K562 (cell line): ENCODE results near the gene CHCHD1. TPM values are rescaled to one million over a fixed set of nuclear protein-coding genes. Genes with fewer than 3 reads are reported as not detected.

ENCODE experiments used
- ADNP ChIP-seq: fragments of 200-800 bp; sonication (Bioruptor generic); IDR thresholded peaks from 2 replicates; pipeline ENCODE4 v1.6.1; 2016; ENCODE audit warnings: missing genetic modification characterization, missing compliant biosample characterization
- BCOR ChIP-seq: fragments of 450-650 bp; IDR thresholded peaks from 2 replicates; pipeline ENCODE4 v1.6.1; 2016
- DMBX1 ChIP-seq: fragments of 250-450 bp; sonication (Bioruptor Pico); IDR thresholded peaks from 2 replicates; pipeline ENCODE4 v1.8.0; 2022; ENCODE audit warnings: inconsistent platforms, mild to moderate bottlenecking, moderate library complexity, borderline replicate concordance
- E2F3 ChIP-seq: fragments of 250-450 bp; sonication (Bioruptor Pico); IDR thresholded peaks from 2 replicates; pipeline ENCODE4 v1.4.0; 2020; ENCODE audit warnings: mild to moderate bottlenecking
- ETV1 ChIP-seq: fragments of 450-650 bp; conservative IDR thresholded peaks from 2 replicates; pipeline ENCODE4 v1.6.1; 2016; ENCODE audit warnings: missing genetic modification characterization, control low read depth, low read depth, missing compliant biosample characterization
- HDAC2 ChIP-seq: fragments of 450-650 bp; IDR thresholded peaks from 2 replicates; pipeline ENCODE4 v1.6.1; 2016; ENCODE audit warnings: mild to moderate bottlenecking
- KDM1A ChIP-seq, 2 experiments: fragments of 450-650 bp; IDR thresholded peaks; 2 replicates each; pipeline ENCODE4 v1.6.1; 2016; ENCODE audit warnings: mild to moderate bottlenecking in 2 of 2
- MTA2 ChIP-seq: fragments of 450-650 bp; IDR thresholded peaks from 2 replicates; pipeline ENCODE4 v1.6.1; 2016; ENCODE audit warnings: low read depth
- NRF1 ChIP-seq, 2 experiments: fragments of 450-650 bp; IDR thresholded peaks in 1 of 2; conservative IDR thresholded peaks in 1 of 2; 2 replicates each; pipeline ENCODE4 v1.6.1; 2014; ENCODE audit warnings: mild to moderate bottlenecking in 2 of 2
- PTBP1 ChIP-seq: fragments of 200-400 bp; formaldehyde crosslinking; IDR thresholded peaks from 2 replicates; pipeline ENCODE4 v1.6.1; 2017; ENCODE audit warnings: low read depth, low read length
- RFX7 ChIP-seq: fragments of 250-450 bp; sonication (Bioruptor Pico); IDR thresholded peaks from 2 replicates; pipeline ENCODE4 v1.5.1; 2021; ENCODE audit warnings: mild to moderate bottlenecking
- SMARCB1 ChIP-seq: IDR thresholded peaks from 2 replicates; pipeline ENCODE4 v1.6.1; 2011; ENCODE audit warnings: improper control_type of control experiment, low read depth; ENCODE audit not compliant: insufficient read length
- ZKSCAN3 ChIP-seq: fragments of 250-450 bp; sonication (Bioruptor Pico); IDR thresholded peaks from 2 replicates; pipeline ENCODE4 v1.4.0; 2020
- ZNF263 ChIP-seq: sonication (generic); formaldehyde crosslinking; IDR thresholded peaks from 2 replicates; pipeline ENCODE4 v1.8.0; 2022; ENCODE audit warnings: mild to moderate bottlenecking, missing genetic modification reagents, borderline replicate concordance
- ZNF79 ChIP-seq: fragments of 250-450 bp; sonication (Bioruptor Pico); IDR thresholded peaks from 2 replicates; pipeline ENCODE4 v1.4.0; 2020; ENCODE audit warnings: low read depth, mild to moderate bottlenecking, moderate library complexity
- polyA plus RNA-seq, 8 experiments: library from polyadenylated mRNA; depleted of rRNA in 4 of 8; stranded (reverse) in 5 of 8; unstranded in 3 of 8; fragments of >200 nt; fragmentation: Nextera tagmentation in 2 of 8; fragmentation: Illumina TruSeq in 1 of 8; extraction: Ambion mirVana in 2 of 8; extraction: Trizol in 1 of 8; gene quantifications; 2 replicates each; pipeline versions ENCODE4 v1.2.1 to v1.2.3, GENCODE V29; 2011 to 2014; ENCODE audit warnings: inconsistent platforms in 1 of 8, missing spikeins in 1 of 8
- total RNA-seq, 7 experiments: library from RNA; depleted of rRNA in 6 of 7; stranded (reverse); fragments of >200 nt in 6 of 7; fragmentation: Illumina TruSeq in 2 of 7; extraction: Trizol in 2 of 7; gene quantifications; 2 replicates each; pipeline versions ENCODE4 v1.2.1 to v1.2.3, GENCODE V29; 2011 to 2021; ENCODE audit warnings: low replicate concordance in 1 of 7
- TF ChIP-seq, protein P1 (sequence below), 2 experiments: fragments of 450-650 bp in 1 of 2; sonication (generic) in 1 of 2; formaldehyde crosslinking in 1 of 2; IDR thresholded peaks; 2 replicates each; pipeline versions ENCODE4 v1.7.1 to v1.9.0; 2016 to 2022; ENCODE audit warnings: inconsistent platforms in 1 of 2, mild to moderate bottlenecking in 1 of 2, missing genetic modification reagents in 1 of 2
- TF ChIP-seq, protein P2 (sequence below): fragments of 450-650 bp; conservative IDR thresholded peaks from 2 replicates; pipeline ENCODE4 v1.6.1; 2016; ENCODE audit warnings: missing genetic modification characterization, low read depth, mild to moderate bottlenecking, control low read depth, missing compliant biosample characterization
- TF ChIP-seq, protein P3 (sequence below): sonication (generic); formaldehyde crosslinking; IDR thresholded peaks from 2 replicates; pipeline ENCODE4 v1.9.0; 2022; ENCODE audit warnings: mild to moderate bottlenecking, missing genetic modification reagents

Gene CHCHD1
- total and polyA plus RNA-seq, 9 of the 15 experiments (the other 6 are each of a cell fraction or from before 2014, with no cell fraction given), result 52.9 to 126 (median 83.4) TPM

DNA sequence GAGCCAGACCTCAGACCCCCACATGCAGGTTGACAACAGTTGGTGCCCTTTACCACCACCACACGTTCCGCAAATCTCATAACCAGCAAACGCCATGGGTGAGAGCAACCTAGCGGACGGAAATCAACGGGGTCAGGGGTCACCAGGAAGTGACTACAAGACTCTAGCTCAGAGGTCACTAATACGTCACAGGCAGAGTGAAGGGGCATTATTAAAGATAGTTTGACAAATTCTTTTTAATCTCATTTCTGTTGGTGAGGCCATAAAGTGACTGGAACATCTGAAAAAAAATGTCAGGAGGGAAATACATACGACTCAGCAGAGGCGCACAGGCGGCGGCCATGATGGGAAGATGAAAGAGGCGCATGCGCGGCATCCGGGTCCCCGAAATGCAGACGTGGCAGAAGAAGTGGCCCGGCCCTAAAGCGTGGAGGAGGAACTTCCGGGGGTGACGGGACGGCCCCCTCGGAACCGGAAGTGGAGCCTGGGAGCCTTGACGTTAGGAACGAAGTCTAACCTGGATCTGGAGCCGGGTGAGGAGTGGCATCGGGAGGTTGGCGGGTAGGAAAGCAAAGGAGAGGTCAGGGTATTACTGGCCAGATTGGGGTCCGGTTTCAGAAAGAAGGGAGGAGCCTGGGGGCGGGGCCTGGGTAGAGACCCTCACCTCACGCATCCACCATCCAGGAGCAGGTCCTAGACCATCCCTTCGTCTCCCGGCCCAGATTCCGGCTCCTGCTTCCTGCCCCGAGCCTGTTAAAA is 37.8 kb upstream of the CHCHD1 start, which contains the start of gene SEC24C (continued):
- peak; percentile 83 for TF ChIP-seq ZNF79 (CRISPR knock-in tag)
- TF ChIP-seq NRF1 (conservative IDR thresholded peaks at IDR 0.05 in 1 of 2, IDR thresholded peaks at IDR 0.05 in 1 of 2), result peak; percentile 96 to 97
- TF ChIP-seq RFX7 (CRISPR knock-in tag), result 0 out of 2 replicates have a peak, but pooled peaks have one; percentile 27
- TF ChIP-seq SMARCB1, result no peak
- peak; percentile 63; the same call in 1 of the 2 replicates for TF ChIP-seq E2F3 (CRISPR knock-in tag)
- TF ChIP-seq ZKSCAN3 (CRISPR knock-in tag), result no peak
- peak; percentile 11; the same call in 1 of the 2 replicates for TF ChIP-seq ZNF263
- TF ChIP-seq MTA2, result peak; percentile 69
- no peak for TF ChIP-seq ADNP (tag)
- TF ChIP-seq, protein P1, sequence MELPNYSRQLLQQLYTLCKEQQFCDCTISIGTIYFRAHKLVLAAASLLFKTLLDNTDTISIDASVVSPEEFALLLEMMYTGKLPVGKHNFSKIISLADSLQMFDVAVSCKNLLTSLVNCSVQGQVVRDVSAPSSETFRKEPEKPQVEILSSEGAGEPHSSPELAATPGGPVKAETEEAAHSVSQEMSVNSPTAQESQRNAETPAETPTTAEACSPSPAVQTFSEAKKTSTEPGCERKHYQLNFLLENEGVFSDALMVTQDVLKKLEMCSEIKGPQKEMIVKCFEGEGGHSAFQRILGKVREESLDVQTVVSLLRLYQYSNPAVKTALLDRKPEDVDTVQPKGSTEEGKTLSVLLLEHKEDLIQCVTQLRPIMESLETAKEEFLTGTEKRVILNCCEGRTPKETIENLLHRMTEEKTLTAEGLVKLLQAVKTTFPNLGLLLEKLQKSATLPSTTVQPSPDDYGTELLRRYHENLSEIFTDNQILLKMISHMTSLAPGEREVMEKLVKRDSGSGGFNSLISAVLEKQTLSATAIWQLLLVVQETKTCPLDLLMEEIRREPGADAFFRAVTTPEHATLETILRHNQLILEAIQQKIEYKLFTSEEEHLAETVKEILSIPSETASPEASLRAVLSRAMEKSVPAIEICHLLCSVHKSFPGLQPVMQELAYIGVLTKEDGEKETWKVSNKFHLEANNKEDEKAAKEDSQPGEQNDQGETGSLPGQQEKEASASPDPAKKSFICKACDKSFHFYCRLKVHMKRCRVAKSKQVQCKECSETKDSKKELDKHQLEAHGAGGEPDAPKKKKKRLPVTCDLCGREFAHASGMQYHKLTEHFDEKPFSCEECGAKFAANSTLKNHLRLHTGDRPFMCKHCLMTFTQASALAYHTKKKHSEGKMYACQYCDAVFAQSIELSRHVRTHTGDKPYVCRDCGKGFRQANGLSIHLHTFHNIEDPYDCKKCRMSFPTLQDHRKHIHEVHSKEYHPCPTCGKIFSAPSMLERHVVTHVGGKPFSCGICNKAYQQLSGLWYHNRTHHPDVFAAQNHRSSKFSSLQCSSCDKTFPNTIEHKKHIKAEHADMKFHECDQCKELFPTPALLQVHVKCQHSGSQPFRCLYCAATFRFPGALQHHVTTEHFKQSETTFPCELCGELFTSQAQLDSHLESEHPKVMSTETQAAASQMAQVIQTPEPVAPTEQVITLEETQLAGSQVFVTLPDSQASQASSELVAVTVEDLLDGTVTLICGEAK (IDR thresholded peaks at IDR 0.05), result peak; percentile 99
- TF ChIP-seq, protein P1 (CRISPR knock-in tag; IDR thresholded peaks at IDR 0.05), result no peak
- TF ChIP-seq BCOR, result 0 out of 2 replicates have a peak, but pooled peaks have one; percentile 42
- peak; percentile 74 for TF ChIP-seq HDAC2
- peak; percentile 88 for TF ChIP-seq ETV1 (tag)
- peak; percentile 36 for TF ChIP-seq DMBX1 (CRISPR knock-in tag)
- TF ChIP-seq, protein P2, sequence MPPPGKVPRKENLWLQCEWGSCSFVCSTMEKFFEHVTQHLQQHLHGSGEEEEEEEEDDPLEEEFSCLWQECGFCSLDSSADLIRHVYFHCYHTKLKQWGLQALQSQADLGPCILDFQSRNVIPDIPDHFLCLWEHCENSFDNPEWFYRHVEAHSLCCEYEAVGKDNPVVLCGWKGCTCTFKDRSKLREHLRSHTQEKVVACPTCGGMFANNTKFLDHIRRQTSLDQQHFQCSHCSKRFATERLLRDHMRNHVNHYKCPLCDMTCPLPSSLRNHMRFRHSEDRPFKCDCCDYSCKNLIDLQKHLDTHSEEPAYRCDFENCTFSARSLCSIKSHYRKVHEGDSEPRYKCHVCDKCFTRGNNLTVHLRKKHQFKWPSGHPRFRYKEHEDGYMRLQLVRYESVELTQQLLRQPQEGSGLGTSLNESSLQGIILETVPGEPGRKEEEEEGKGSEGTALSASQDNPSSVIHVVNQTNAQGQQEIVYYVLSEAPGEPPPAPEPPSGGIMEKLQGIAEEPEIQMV (tag), result no peak
- TF ChIP-seq KDM1A (IDR thresholded peaks at IDR 0.05), result peak; percentile 5 to 35; a peak in 2 of 4 replicates
- no peak for TF ChIP-seq PTBP1
- TF ChIP-seq, protein P3, sequence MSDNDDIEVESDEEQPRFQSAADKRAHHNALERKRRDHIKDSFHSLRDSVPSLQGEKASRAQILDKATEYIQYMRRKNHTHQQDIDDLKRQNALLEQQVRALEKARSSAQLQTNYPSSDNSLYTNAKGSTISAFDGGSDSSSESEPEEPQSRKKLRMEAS (CRISPR knock-in tag), result peak; percentile 80; the same call in 1 of the 2 replicates
